ENCODE results near the gene PITHD1.
"Not testable (repeated sequence)": the region's sequence is repeated elsewhere in the genome, so short reads cannot be mapped to it uniquely, and the experiment has no call there.

The PITHD1 gene

DNA sequence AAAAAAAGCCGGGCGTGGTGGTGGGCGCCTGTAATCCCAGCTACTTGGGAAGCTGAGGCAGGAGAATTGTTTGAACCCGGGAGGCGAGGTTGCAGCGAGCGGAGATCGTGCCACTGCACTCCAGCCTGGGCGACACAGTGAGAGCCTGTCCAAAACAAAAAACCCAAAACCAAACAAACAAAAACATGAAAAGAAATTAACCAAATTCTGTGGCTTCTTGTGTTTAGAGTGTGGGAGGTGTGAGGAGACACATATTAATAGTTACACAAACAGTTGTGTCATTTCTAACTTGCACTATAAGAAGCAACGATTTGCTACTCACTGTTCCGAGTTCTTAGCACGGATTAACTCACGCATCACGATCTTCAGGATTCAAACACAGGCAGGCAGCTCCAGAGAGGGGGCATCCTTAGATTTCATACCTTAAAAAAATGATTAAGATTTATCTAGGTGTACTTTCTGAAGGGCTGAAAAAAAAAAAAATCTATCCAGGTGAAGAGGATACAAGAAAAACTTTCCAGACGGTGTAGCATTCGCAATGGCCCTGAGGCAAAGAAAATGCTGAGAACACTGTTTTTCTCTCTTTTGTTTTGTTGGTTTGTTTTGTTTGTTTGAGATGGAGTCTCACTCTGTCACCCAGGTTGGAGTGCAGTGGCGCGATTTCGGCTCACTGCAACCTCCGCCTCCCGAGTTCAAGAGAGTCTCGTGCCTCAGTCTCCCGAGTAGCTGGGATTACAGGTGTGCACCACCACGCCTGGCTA, 47.7 kb downstream of the PITHD1 start:
- DNase-seq (ENCODE audit: low read depth in 2 of 2) = no peak

GRCh38 chr1:23826590-23826989, 48.4 kb downstream of the PITHD1 start:
- not testable (repeated sequence) for DNase-seq (ENCODE audit: low read depth in 2 of 2)

DNA sequence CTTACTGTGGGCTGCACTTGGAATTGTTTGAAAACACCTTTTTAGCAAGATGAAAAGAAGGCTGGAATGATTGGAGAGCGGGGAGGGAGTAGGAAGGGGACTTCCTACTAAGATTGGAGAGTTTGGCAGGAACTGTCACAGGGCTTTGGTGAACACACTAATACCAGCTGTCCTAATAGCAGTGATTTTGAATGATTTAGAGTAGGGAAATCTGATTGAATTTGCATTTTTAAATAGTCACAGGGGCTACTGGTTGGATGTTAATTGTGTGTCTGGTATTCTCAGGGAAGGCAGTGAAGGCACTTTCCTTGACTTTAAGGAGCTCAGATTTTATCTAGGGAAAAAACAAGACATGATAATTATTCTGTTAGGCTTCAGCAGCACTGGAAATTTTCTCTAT, 49.5 kb downstream of the PITHD1 start:
- no peak for DNase-seq (ENCODE audit: low read depth in 2 of 2)

DNA sequence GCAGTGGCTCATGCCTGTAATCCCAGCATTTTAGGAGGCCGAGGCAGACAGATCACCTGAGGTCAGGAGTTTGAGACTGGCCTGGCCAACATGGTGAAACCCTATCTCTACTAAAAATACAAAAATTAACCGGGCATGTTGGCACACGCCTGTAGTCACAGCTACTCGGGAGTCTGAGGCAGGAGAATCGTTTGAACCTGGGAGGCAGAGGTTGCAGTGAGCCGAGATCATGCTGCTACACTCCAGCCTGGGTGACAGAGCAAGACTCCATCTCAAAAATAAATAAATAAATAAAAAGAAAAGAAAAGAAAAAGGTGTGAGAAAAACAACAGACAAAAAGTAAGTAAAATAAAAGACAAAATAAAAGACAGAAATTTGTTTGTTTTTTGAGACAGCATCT, 55.9 kb downstream of the PITHD1 start:
- not testable (repeated sequence) for DNase-seq (ENCODE audit: low read depth in 2 of 2)

DNA sequence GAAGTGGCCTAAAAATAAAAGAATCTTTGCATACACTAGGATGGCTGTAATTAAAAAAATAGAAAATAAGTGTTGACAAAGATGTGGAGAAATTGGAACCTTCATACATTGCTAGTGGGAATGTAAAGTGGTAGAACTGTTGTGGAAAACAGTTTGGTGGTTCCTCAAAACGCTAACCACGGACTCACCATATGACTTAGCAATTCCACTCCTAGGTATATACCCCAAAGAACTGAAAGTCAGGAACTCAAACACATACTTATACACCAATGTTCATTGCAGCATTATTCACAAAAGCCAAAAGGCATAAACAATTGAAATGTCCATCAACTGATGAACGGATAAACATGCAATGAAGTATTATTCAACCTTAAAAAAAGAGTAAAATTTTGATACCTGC, 57.8 kb downstream of the PITHD1 start:
- no peak for DNase-seq (ENCODE audit: low read depth in 2 of 2)

All from stimulated activated CD8-positive, alpha-beta memory T cell treated with anti-CD3 and anti-CD28 coated beads, Interleukin-2, amount 100 ng/mL, for 48 hours (primary cell).